HUES6 (cell line): Measurements from ENCODE around the gene KCNH6.

Source experiments
- H3K27ac ChIP-seq: 2 replicates; pipeline ENCODE4 v1.7.0; 2013; ENCODE audit warnings: low read depth, mild to moderate bottlenecking, low read length, inconsistent platforms
- H3K27me3 ChIP-seq: 2 replicates; pipeline ENCODE4 v1.6.1; 2013; ENCODE audit warnings: low read length; ENCODE audit not compliant: control insufficient read depth, insufficient read depth
- H3K36me3 ChIP-seq: 2 replicates; pipeline ENCODE4 v1.6.1; 2013; ENCODE audit warnings: low read length; ENCODE audit not compliant: control insufficient read depth, insufficient read depth
- H3K4me1 ChIP-seq: 2 replicates; pipeline ENCODE4 v1.6.1; 2013; ENCODE audit warnings: low read length; ENCODE audit not compliant: control insufficient read depth, insufficient read depth
- H3K4me3 ChIP-seq: 2 replicates; pipeline ENCODE4 v1.5.1; 2013; ENCODE audit warnings: low read depth, low read length
- H3K9ac ChIP-seq: one replicate; pipeline ENCODE4 v1.6.1; 2013; ENCODE audit warnings: mild to moderate bottlenecking, low read length
- H3K9me3 ChIP-seq: 2 replicates; pipeline ENCODE4 v1.6.1; 2013; ENCODE audit warnings: low read depth, low read length; ENCODE audit not compliant: control insufficient read depth, insufficient read depth

Gene KCNH6

DNA sequence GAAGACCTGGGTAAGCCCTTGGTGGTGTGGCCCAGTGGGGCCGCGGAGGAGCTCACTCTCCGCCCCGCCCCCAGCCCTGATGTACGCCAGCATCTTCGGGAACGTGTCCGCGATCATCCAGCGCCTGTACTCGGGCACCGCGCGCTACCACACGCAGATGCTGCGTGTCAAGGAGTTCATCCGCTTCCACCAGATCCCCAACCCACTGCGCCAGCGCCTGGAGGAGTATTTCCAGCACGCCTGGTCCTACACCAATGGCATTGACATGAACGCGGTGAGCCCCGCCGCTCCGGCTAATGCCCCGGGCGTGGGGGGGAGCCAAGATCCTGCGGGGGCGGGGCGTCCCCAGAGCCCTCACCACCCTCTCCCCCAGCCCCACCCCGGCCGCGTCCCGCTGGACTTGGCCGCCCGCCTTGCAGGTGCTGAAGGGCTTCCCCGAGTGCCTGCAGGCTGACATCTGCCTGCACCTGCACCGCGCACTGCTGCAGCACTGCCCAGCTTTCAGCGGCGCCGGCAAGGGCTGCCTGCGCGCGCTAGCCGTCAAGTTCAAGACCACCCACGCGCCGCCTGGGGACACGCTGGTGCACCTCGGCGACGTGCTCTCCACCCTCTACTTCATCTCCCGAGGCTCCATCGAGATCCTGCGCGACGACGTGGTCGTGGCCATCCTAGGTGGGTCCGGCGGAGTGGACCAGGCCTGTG lies 15.0 kb downstream of the KCNH6 start:
- H3K4me3 ChIP-seq, result peak overlapping the region; percentile 44
- H3K4me1 ChIP-seq, result 0 out of 2 replicates have a peak, but pooled peaks cover 4% of the 10 kb centered on the region
- no peak overlapping the region for H3K9ac ChIP-seq
- no peaks in the 10 kb centered on the region for H3K36me3 ChIP-seq
- no peaks in the 10 kb centered on the region for H3K9me3 ChIP-seq
- peaks cover 32% of the 10 kb centered on the region for H3K27me3 ChIP-seq
- H3K27ac ChIP-seq, result no peak overlapping the region

- Histone ChIP-seq H3K4me3 (peak overlapping the region; percentile 44), H3K4me1 (peaks cover 7% of the 10 kb centered on the region), H3K9ac (no peak overlapping the region), H3K27me3 (peaks cover 32% of the 10 kb centered on the region), H3K27ac (no peak overlapping the region), H3K9me3 (no peaks in the 10 kb centered on the region), H3K36me3 (no peaks in the 10 kb centered on the region)
Measured at GRCh38 chr17:63538693-63539595, 15.8 kb downstream of the KCNH6 start.

- H3K36me3 ChIP-seq, result no peaks in the 10 kb centered on the region
- no peaks in the 10 kb centered on the region for H3K9me3 ChIP-seq
- H3K4me3 ChIP-seq, result no peak overlapping the region
- no peak overlapping the region for H3K9ac ChIP-seq
- H3K27me3 ChIP-seq, result peaks cover 32% of the 10 kb centered on the region
- no peak overlapping the region for H3K27ac ChIP-seq
- H3K4me1 ChIP-seq, result peaks cover 15% of the 10 kb centered on the region
Measured at GRCh38 chr17:63540590-63540989, 17.4 kb downstream of the KCNH6 start.

GRCh38 chr17:63542218-63542545 lies 19.0 kb downstream of the KCNH6 start:
- H3K4me3 ChIP-seq, result no peak overlapping the region
- H3K9ac ChIP-seq, result no peak overlapping the region
- H3K9me3 ChIP-seq, result no peaks in the 10 kb centered on the region
- H3K36me3 ChIP-seq, result no peaks in the 10 kb centered on the region
- H3K27ac ChIP-seq, result no peak overlapping the region
- peaks cover 29% of the 10 kb centered on the region for H3K27me3 ChIP-seq
- H3K4me1 ChIP-seq, result peaks cover 15% of the 10 kb centered on the region

DNA sequence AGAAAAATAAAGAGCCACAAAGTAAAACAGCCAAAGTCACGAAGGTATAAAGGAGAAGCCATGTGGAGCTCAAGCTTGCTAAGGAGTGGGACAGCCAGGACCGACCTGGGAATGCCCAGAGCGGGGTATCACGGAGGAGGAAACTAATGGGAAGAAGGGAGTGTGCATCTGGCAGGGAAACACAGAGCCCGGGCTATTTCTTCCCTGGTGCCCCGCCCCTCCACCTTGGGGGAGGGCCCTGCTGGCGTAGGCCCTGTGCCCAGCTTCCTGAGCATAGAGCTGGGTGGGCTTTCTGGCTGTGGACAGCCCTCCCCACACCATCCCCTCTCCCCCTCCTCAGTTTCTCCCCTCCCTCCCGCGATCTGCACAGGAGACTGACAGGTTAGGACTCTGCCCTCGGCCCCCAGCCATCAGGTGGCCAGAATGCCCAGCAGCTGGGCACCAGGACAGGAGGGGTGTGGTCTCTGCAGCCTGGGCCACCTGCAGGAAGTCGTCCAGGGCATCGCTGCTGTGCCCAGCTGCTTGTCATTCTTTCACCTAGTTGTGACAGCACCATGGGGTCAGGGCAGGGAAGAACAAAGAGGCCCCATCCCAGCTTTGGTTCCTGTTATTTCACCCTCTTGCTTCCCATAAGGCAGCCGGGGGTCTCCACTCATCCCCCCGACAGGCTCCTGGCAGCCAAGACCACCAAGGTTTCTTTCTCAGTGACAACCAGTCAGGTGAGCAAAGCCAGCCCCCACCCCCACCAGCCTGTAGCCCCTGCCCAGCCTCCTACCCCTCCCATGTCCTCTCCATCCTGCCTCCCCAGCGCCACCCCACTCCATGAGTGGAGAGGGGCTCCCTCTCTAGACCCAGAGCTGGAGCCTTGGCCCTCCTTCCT lies 20.0 kb downstream of the KCNH6 start:
- Histone ChIP-seq H3K27me3 (peaks cover 19% of the 10 kb centered on the region), H3K9ac (no peak overlapping the region), H3K9me3 (no peaks in the 10 kb centered on the region), H3K27ac (no peak overlapping the region), H3K4me3 (no peak overlapping the region), H3K36me3 (no peaks in the 10 kb centered on the region), H3K4me1 (peaks cover 11% of the 10 kb centered on the region)

- Histone ChIP-seq H3K4me1 (peaks cover 11% of the 10 kb centered on the region), H3K36me3 (no peaks in the 10 kb centered on the region), H3K4me3 (no peak overlapping the region), H3K9ac (no peak overlapping the region), H3K27me3 (peaks cover 11% of the 10 kb centered on the region), H3K27ac (no peak overlapping the region), H3K9me3 (no peaks in the 10 kb centered on the region)
Measured at GRCh38 chr17:63543822-63544420, 20.8 kb downstream of the KCNH6 start.

DNA sequence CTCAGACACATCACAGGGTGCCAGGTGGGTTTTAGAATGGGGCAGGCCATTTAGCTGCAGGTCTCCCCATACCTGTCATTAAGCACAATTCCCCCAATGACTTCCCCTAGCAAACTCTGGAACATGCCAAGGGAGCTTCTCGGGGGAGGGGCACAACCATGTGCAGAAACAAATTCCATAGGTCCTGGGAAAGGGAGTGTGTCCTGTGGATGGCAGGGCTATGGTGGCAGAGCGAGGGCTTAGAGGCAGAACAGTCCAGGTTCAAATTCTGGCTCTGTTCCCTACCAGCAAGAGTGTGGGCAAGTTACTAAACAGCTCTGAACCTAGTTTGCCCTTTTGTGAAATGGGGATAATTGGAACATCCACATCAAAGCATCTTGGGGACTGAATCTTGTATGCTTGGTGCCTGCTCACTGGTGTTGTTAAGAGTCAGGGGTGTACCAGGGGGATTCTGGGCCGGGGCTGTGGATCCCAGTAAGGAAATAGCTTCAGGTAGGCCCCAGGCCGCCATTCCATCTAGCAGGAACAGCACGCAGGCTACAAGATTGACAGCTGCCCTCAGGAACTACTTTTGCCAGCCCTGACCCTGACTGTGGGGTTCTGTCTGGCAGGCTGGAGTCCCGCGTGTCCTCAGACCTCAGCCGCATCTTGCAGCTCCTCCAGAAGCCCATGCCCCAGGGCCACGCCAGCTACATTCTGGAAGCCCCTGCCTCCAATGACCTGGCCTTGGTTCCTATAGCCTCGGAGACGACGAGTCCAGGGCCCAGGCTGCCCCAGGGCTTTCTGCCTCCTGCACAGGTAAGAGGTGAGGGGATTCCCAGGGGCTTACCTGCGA lies 21.5 kb downstream of the KCNH6 start:
- Histone ChIP-seq H3K4me1 (peaks cover 11% of the 10 kb centered on the region), H3K36me3 (no peaks in the 10 kb centered on the region), H3K9me3 (no peaks in the 10 kb centered on the region), H3K27me3 (peaks cover 4% of the 10 kb centered on the region; the same call in 1 of the 2 replicates), H3K27ac (no peak overlapping the region), H3K4me3 (no peak overlapping the region), H3K9ac (no peak overlapping the region)

DNA sequence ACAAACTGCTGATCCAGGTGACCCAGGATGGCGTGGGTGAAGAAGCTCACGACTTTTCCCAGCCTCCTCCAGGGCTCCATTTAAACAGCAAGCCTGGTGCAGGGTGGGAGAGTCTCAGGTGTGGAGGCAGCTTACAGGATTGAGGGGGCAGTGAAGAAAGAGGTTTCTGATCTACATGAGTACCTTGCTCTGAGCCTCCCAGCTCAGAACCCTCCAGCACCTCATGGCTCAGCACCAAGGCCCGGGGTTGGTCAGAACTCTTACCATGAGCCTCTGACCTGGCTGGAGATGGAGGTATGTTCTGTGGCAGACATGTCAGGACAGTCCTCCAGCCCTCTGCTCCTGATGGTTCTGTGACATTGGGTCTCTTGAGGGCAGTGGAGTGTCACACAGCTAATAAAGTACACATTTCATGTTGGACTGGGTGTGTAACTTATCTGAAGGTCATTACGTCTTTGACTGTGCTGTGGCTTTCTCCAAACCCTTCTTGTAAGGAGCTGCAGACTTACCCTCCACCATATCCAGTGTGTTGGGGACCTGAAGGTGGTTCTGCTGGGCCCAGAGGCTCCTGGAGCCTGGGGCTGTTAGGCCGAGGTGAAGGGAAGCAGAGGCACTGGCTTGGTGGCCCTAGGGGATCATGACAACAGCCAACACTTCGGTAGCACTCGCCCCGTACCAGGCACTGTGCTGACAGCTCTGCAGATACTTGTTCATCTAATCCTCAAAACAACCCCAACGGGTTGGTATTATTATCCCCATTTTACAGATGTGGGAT lies 23.3 kb downstream of the KCNH6 start:
- no peaks in the 10 kb centered on the region for H3K27me3 ChIP-seq
- H3K36me3 ChIP-seq, result no peaks in the 10 kb centered on the region
- H3K4me1 ChIP-seq, result peaks cover 11% of the 10 kb centered on the region
- no peak overlapping the region for H3K4me3 ChIP-seq
- no peak overlapping the region for H3K27ac ChIP-seq
- H3K9ac ChIP-seq, result no peak overlapping the region
- H3K9me3 ChIP-seq, result no peaks in the 10 kb centered on the region

DNA sequence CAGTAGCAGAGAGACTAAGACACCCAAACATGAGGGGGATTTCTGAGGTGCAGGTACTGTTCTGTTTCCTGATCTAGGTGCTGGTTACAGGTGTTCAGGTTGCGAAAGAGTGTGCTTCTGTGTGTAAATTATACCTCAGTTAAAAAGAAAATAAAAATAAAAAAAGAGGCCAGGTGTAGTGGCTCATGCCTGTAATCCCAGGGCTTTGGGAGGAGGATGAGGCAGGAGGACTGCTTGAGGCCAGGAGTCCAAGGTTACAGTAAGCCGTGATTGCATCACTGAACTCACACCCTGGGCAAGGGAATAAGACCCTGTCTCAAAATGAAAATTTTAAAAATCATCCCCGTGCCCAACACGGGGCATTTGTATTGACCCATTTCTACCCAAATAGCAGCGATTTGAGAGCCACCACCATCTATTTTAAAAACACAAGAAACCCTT lies 23.9 kb downstream of the KCNH6 start:
- no peaks in the 10 kb centered on the region for H3K36me3 ChIP-seq
- H3K4me3 ChIP-seq, result no peak overlapping the region
- H3K27me3 ChIP-seq, result no peaks in the 10 kb centered on the region
- no peak overlapping the region for H3K9ac ChIP-seq
- peaks cover 11% of the 10 kb centered on the region for H3K4me1 ChIP-seq
- no peak overlapping the region for H3K27ac ChIP-seq
- no peaks in the 10 kb centered on the region for H3K9me3 ChIP-seq
